Measurements from ENCODE around the gene ZNF182.
"Not testable (repeated sequence)": the region's sequence is repeated elsewhere in the genome, so short reads cannot be mapped to it uniquely, and the experiment has no call there.

Gene ZNF182

GRCh38 chrX:48028091-48028490 is 24.3 kb upstream of the ZNF182 start:
- no peak for DNase-seq (ENCODE audit: low read depth)
- no peak overlapping the region for H3K4me3 ChIP-seq (ENCODE audit: low read depth, low read length)
- no peak for TF ChIP-seq CTCF (IDR thresholded peaks at IDR 0.05; ENCODE audit: insufficient read depth, low read depth, low read length, missing control alignments)

- DNase-seq (ENCODE audit: low read depth); H3K4me3 ChIP-seq (ENCODE audit: low read depth, low read length): not testable (repeated sequence)
Observed at GRCh38 chrX:48027545-48027944, 23.8 kb upstream of the ZNF182 start.

- peak; percentile 52 for TF ChIP-seq CTCF (IDR thresholded peaks at IDR 0.05; ENCODE audit: insufficient read depth, low read depth, low read length, missing control alignments)
- no peak overlapping the region for H3K4me3 ChIP-seq (ENCODE audit: low read depth, low read length)
- peak; percentile 72 for DNase-seq (ENCODE audit: low read depth)
Observed at GRCh38 chrX:48025561-48025960, 21.8 kb upstream of the ZNF182 start.

GRCh38 chrX:48022738-48023137 is 18.9 kb upstream of the ZNF182 start:
- no peak for DNase-seq (ENCODE audit: low read depth)
- H3K4me3 ChIP-seq (ENCODE audit: low read depth, low read length): no peak overlapping the region
- TF ChIP-seq CTCF (IDR thresholded peaks at IDR 0.05; ENCODE audit: insufficient read depth, low read depth, low read length, missing control alignments): no peak

- TF ChIP-seq CTCF (IDR thresholded peaks at IDR 0.05; ENCODE audit: insufficient read depth, low read depth, low read length, missing control alignments): no peak
- DNase-seq (ENCODE audit: low read depth): no peak
- H3K4me3 ChIP-seq (ENCODE audit: low read depth, low read length): no peak overlapping the region
Observed at GRCh38 chrX:48022100-48022499, 18.3 kb upstream of the ZNF182 start.

- H3K4me3 ChIP-seq (ENCODE audit: low read depth, low read length): peak overlapping the region; percentile 56
- DNase-seq (ENCODE audit: low read depth): peak; percentile 87
- no peak for TF ChIP-seq CTCF (IDR thresholded peaks at IDR 0.05; ENCODE audit: insufficient read depth, low read depth, low read length, missing control alignments)
Observed at GRCh38 chrX:48021026-48021900, 17.5 kb upstream of the ZNF182 start.

- peak; percentile 6 for DNase-seq (ENCODE audit: low read depth)
- peak overlapping the region; percentile 56 for H3K4me3 ChIP-seq (ENCODE audit: low read depth, low read length)
Observed at GRCh38 chrX:48020472-48020871, 16.7 kb upstream of the ZNF182 start.

- H3K4me3 ChIP-seq (ENCODE audit: low read depth, low read length); DNase-seq (ENCODE audit: low read depth): not testable (repeated sequence)
Observed at GRCh38 chrX:48019892-48020291, 16.1 kb upstream of the ZNF182 start.

- DNase-seq (ENCODE audit: low read depth): not testable (repeated sequence)
Observed at GRCh38 chrX:48016583-48017310, 13.0 kb upstream of the ZNF182 start.

GRCh38 chrX:48009445-48009960 is 5.7 kb upstream of the ZNF182 start:
- DNase-seq (ENCODE audit: low read depth); H3K4me3 ChIP-seq (ENCODE audit: low read depth, low read length): not testable (repeated sequence)

More at GRCh38 chrX:48016583-48017310, 13.0 kb upstream of the ZNF182 start:
- H3K4me3 ChIP-seq (ENCODE audit: low read depth, low read length): not testable (repeated sequence)

- DNase-seq (ENCODE audit: low read depth); H3K4me3 ChIP-seq (ENCODE audit: low read depth, low read length): not testable (repeated sequence)
Observed at GRCh38 chrX:48006688-48007087, 2.9 kb upstream of the ZNF182 start, which contains the start of gene SPACA5. Gene SPACA5, plus strand, starts transcription at chrX:48006988. Its CDS starts 815 bp downstream, at chrX:48007803.
